HG03045 (cell line): ENCODE measurements around the gene GTPBP1.

Source experiments
- ATAC-seq: cut with Tn5 transposase; IDR thresholded peaks from one replicate; pipeline ENCODE4 v1.9.1; 2021; ENCODE audit warnings: mild to moderate bottlenecking, moderate library complexity; ENCODE audit not compliant: unreplicated experiment

GTPBP1 gene

GRCh38 chr22:38782402-38783094, 76.8 kb downstream of the GTPBP1 start:
- no peak for ATAC-seq
